SK-N-SH (cell line): Measurements from ENCODE around the gene ADAP1. TPM values are rescaled to one million over a fixed set of nuclear protein-coding genes. Genes with fewer than 3 reads are reported as not detected.

ENCODE experiments used
- CTCF ChIA-PET: fragments of 300-600, 350-600 bp; formaldehyde crosslinking; extraction: SDS; loops from one replicate; lab custom pipeline; 2021; lab: Yijun Ruan, JAX
- POLR2A ChIA-PET: fragments of 350-600 bp; sonication (Branson Sonifier 250); formaldehyde crosslinking; extraction: SDS; loops from one replicate; lab custom pipeline; 2020; ENCODE audit warnings: antibody characterized with exemption, inconsistent platforms; lab: Yijun Ruan, JAX
- DNase-seq: peaks from one replicate; pipeline ENCODE4 v3.0.0; 2012
- H2AFZ ChIP-seq: fragments of 200-600 bp; sonication (generic); 2 replicates; pipeline ENCODE4 v1.8.1; 2016; ENCODE audit warnings: antibody characterized with exemption, mild to moderate bottlenecking, low read depth
- H3F3A ChIP-seq: fragments of 200-600 bp; sonication (generic); replicated peaks from 2 replicates; pipeline ENCODE3; 2016; ENCODE audit warnings: antibody characterized with exemption, mild to moderate bottlenecking; ENCODE audit not compliant: insufficient read depth
- H3K27ac ChIP-seq, 2 experiments: fragments of 200-500 bp in 1 of 2; fragments of 200-600 bp in 1 of 2; sonication (Bioruptor generic) in 1 of 2; sonication (generic), shearing (Covaris generic) in 1 of 2; 2 replicates each; pipeline versions ENCODE4 v1.5.1 to v1.6.1; 2014 to 2016; ENCODE audit warnings: low read depth in 2 of 2, inconsistent platforms in 1 of 2, low read length in 1 of 2, mild to moderate bottlenecking in 1 of 2, mixed read lengths in 1 of 2
- H3K27me3 ChIP-seq: fragments of 200-600 bp; sonication (generic), shearing (Covaris generic); 2 replicates; pipeline ENCODE4 v1.6.1; 2016; ENCODE audit warnings: mixed run types; ENCODE audit not compliant: insufficient read depth
- H3K36me3 ChIP-seq, 2 experiments: fragments of 200-500 bp in 1 of 2; fragments of 200-600 bp in 1 of 2; sonication (Bioruptor generic) in 1 of 2; sonication (generic) in 1 of 2; replicated peaks in 1 of 2; 2 replicates each; pipeline versions ENCODE3 to v1.5.1; 2014 to 2016; ENCODE audit warnings: low read length in 1 of 2, mild to moderate bottlenecking in 1 of 2; ENCODE audit not compliant: insufficient read depth in 2 of 2, control insufficient read depth in 1 of 2
- H3K4me1 ChIP-seq, 2 experiments: fragments of 200-500 bp in 1 of 2; fragments of 200-600 bp in 1 of 2; sonication (Bioruptor generic) in 1 of 2; sonication (generic), shearing (Covaris generic) in 1 of 2; 2 replicates each; pipeline versions ENCODE4 v1.5.1 to v1.6.1; 2014 to 2016; ENCODE audit warnings: low read depth in 1 of 2, low read length in 1 of 2, mixed run types in 1 of 2; ENCODE audit not compliant: insufficient read depth in 2 of 2, control insufficient read depth in 1 of 2
- H3K4me2 ChIP-seq: fragments of 200-600 bp; sonication (generic), shearing (Covaris generic); 2 replicates; pipeline ENCODE4 v1.6.1; 2017; ENCODE audit warnings: mixed run types
- H3K4me3 ChIP-seq, 2 experiments: fragments of 200-500 bp in 1 of 2; fragments of 200-600 bp in 1 of 2; sonication (Bioruptor generic) in 1 of 2; sonication (generic), shearing (Covaris generic) in 1 of 2; 2 replicates each; pipeline versions ENCODE4 v1.5.1 to v1.8.1; 2014 to 2016; ENCODE audit warnings: low read depth in 2 of 2, inconsistent platforms in 1 of 2, low read length in 1 of 2, mild to moderate bottlenecking in 1 of 2, mixed read lengths in 1 of 2, moderate library complexity in 1 of 2
- H3K79me2 ChIP-seq: fragments of 200-600 bp; sonication (generic); 2 replicates; pipeline ENCODE4 v1.8.1; 2017; ENCODE audit warnings: mild to moderate bottlenecking; ENCODE audit not compliant: insufficient read depth
- H3K9ac ChIP-seq: fragments of 200-600 bp; sonication (generic); 2 replicates; pipeline ENCODE4 v1.6.1; 2017; ENCODE audit warnings: mixed run types
- H3K9me2 ChIP-seq: fragments of 200-600 bp; sonication (generic); 2 replicates; pipeline ENCODE4 v1.6.1; 2017; ENCODE audit warnings: mixed run types
- H3K9me3 ChIP-seq: fragments of 200-600 bp; sonication (generic); 2 replicates; pipeline ENCODE4 v1.6.1; 2017; ENCODE audit warnings: mixed run types, mild to moderate bottlenecking, moderate library complexity
- H4K20me1 ChIP-seq: fragments of 200-600 bp; sonication (generic); 2 replicates; pipeline ENCODE4 v1.6.1; 2017; ENCODE audit warnings: mild to moderate bottlenecking, mixed run types; ENCODE audit not compliant: insufficient read depth
- CHD2 ChIP-seq: fragments of 150-350 bp; IDR thresholded peaks from 2 replicates; pipeline ENCODE4 v1.6.1; 2018; ENCODE audit warnings: low read length; ENCODE audit not compliant: partially characterized antibody
- ELF1 ChIP-seq: IDR thresholded peaks from 2 replicates; pipeline ENCODE4 v1.4.0; 2012
- EP300 ChIP-seq, 2 experiments: IDR thresholded peaks; 2 replicates each; pipeline versions ENCODE4 v1.4.0 to v1.6.1; 2012; ENCODE audit warnings: borderline replicate concordance in 1 of 2, low read depth in 1 of 2, low read length in 1 of 2
- EZH2phosphoT487 ChIP-seq: fragments of 200-600 bp; sonication (generic); IDR thresholded peaks from 2 replicates; pipeline ENCODE4 v1.6.1; 2017; ENCODE audit warnings: low read depth, mixed run types, mild to moderate bottlenecking, antibody characterized with exemption, moderate library complexity, borderline replicate concordance
- FOXM1 ChIP-seq: IDR thresholded peaks from 2 replicates; pipeline ENCODE4 v1.4.0; 2012; ENCODE audit warnings: low read depth, mild to moderate bottlenecking
- GABPA ChIP-seq: IDR thresholded peaks from 2 replicates; pipeline ENCODE4 v1.4.0; 2012; ENCODE audit warnings: low read depth, mild to moderate bottlenecking
- GATA2 ChIP-seq: sonication (generic); formaldehyde crosslinking; IDR thresholded peaks from 2 replicates; pipeline ENCODE4 v1.5.0; 2020; ENCODE audit warnings: mild to moderate bottlenecking, missing genetic modification reagents
- JUND ChIP-seq: IDR thresholded peaks from 2 replicates; pipeline ENCODE4 v1.4.0; 2012
- MEF2A ChIP-seq: IDR thresholded peaks from 2 replicates; pipeline ENCODE4 v1.4.0; 2012; ENCODE audit warnings: low read depth, borderline replicate concordance
- POLR2AphosphoS5 ChIP-seq: IDR thresholded peaks from 2 replicates; pipeline ENCODE4 v1.6.1; 2012; ENCODE audit warnings: low read depth, low read length
- RXRA ChIP-seq: IDR thresholded peaks from 2 replicates; pipeline ENCODE4 v1.4.0; 2012; ENCODE audit warnings: low read depth, mild to moderate bottlenecking, borderline replicate concordance
- SIN3A ChIP-seq: IDR thresholded peaks from 2 replicates; pipeline ENCODE4 v1.6.1; 2012; ENCODE audit warnings: low read depth, mild to moderate bottlenecking, low read length, moderate library complexity, borderline replicate concordance
- SMC3 ChIP-seq: IDR thresholded peaks from 2 replicates; pipeline ENCODE4 v1.6.1; 2012; ENCODE audit warnings: low read depth, low read length, improper control_type of control experiment
- TAF1 ChIP-seq: IDR thresholded peaks from 2 replicates; pipeline ENCODE4 v1.6.1; 2012; ENCODE audit warnings: low read depth, mild to moderate bottlenecking, low read length, moderate library complexity, borderline replicate concordance
- YY1 ChIP-seq: IDR thresholded peaks from 2 replicates; pipeline ENCODE4 v1.4.0; 2012; ENCODE audit warnings: low read depth, mild to moderate bottlenecking
- WGBS: methylation state at CpG from one replicate; pipeline ENCODE4 v1.1.6; 2017; ENCODE audit warnings: low lambda C conversion rate; 5-methylcytosine and 5-hydroxymethylcytosine counted together
- polyA plus RNA-seq, 3 experiments: library from polyadenylated mRNA; depleted of rRNA; stranded (reverse); fragments of >200 nt; gene quantifications; 2 replicates each; pipeline ENCODE4 v1.2.3, GENCODE V29; 2012
- TF ChIP-seq, protein P1 (sequence below): fragments of 150-350 bp; IDR thresholded peaks from 2 replicates; pipeline ENCODE4 v1.6.1; 2017; ENCODE audit warnings: antibody characterized with exemption, low read length, low read depth, borderline replicate concordance
- TF ChIP-seq, protein P2 (sequence below): IDR thresholded peaks from 2 replicates; pipeline ENCODE4; 2012
- TF ChIP-seq, protein P3 (sequence below): IDR thresholded peaks from 2 replicates; pipeline ENCODE4 v1.6.1; 2012; ENCODE audit warnings: mild to moderate bottlenecking, low read depth, low read length, moderate library complexity
- TF ChIP-seq, protein P4 (sequence below): fragments of 200-600 bp; sonication (generic); IDR thresholded peaks from 2 replicates; pipeline ENCODE4 v1.6.1; 2017; ENCODE audit warnings: antibody characterized with exemption, mild to moderate bottlenecking, moderate library complexity

ADAP1 gene
- polyA plus RNA-seq, 1 of the 3 experiments (the other 2 are of a cell fraction) = 3.2 TPM

DNA sequence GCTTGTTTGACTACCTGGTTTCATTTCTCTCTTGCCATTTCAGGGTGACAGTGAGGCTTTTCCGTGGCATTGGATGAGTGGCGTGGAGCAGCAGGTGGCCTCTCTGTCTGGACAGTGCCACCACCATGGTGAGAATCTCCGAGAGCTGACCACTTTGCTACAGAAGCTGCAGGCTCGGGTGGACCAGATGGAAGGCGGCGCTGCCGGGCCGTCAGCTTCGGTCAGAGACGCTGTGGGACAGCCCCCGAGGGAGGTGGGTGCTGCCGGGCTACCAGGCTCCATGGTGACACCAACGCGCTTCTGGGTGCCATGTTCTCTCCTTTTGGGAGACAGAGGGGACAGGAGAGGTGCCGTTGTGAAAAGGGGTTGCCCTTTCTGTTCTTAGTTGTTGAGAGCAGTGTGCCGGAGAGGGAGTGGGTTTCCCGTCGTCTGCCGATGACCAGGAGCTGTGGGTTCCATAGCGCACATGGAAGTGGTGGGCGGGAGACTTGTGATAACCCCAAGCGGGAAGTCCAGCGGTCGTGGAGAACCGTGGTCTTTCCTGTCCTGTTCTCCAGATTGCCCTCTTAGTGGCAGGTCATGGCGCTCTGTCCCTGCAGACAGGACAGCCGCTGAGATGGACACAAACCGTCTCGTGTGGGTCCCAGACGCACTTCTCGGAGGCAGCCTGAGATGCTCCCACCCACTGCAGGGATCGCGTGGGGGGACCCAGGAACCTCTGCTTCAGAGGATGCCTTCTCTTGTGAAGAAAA is 100.9 kb downstream of the ADAP1 start:
- Histone ChIP-seq H3F3A (no peaks in the 10 kb centered on the region), H3K27ac (no peak overlapping the region), H3K36me3 (peaks cover 76 to 84% of the 10 kb centered on the region in 2 experiments), H3K27me3 (no peaks in the 10 kb centered on the region), H4K20me1 (no peaks in the 10 kb centered on the region), H2AFZ (no peak overlapping the region), H3K4me1 (no peaks in the 10 kb centered on the region), H3K79me2 (peaks cover 38% of the 10 kb centered on the region; the same call in 1 of the 2 replicates), H3K4me2 (no peak overlapping the region), H3K9ac (no peak overlapping the region), H3K9me2 (no peaks in the 10 kb centered on the region), H3K4me3 (no peak overlapping the region), H3K9me3 (no peaks in the 10 kb centered on the region)
- no peak for DNase-seq
- 90% methylated on average over 28 of the region's 33 CpGs for WGBS
- CTCF ChIA-PET = interaction anchor here (2.5 to 14.6 kb wide), 2 partner anchors 17 to 18 kb away, joined by 5 to 123 read pairs; no protein-coding TSS in a partner anchor
- TF ChIP-seq YY1 (no peak), EP300 (IDR thresholded peaks at IDR 0.05; ENCODE audit: borderline replicate concordance in 1 of 2, low read depth in 1 of 2, low read length in 1 of 2) (no peak), TAF1 (no peak), GABPA (no peak), SMC3 (no peak), JUND (no peak), FOXM1 (no peak), POLR2AphosphoS5 (no peak), EZH2phosphoT487 (no peak), GATA2 (no peak), MEF2A (no peak), RXRA (no peak), CHD2 (no peak), SIN3A (no peak), ELF1 (no peak)
- TF ChIP-seq, protein P1, sequence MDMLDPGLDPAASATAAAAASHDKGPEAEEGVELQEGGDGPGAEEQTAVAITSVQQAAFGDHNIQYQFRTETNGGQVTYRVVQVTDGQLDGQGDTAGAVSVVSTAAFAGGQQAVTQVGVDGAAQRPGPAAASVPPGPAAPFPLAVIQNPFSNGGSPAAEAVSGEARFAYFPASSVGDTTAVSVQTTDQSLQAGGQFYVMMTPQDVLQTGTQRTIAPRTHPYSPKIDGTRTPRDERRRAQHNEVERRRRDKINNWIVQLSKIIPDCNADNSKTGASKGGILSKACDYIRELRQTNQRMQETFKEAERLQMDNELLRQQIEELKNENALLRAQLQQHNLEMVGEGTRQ = no peak
- TF ChIP-seq, protein P2, sequence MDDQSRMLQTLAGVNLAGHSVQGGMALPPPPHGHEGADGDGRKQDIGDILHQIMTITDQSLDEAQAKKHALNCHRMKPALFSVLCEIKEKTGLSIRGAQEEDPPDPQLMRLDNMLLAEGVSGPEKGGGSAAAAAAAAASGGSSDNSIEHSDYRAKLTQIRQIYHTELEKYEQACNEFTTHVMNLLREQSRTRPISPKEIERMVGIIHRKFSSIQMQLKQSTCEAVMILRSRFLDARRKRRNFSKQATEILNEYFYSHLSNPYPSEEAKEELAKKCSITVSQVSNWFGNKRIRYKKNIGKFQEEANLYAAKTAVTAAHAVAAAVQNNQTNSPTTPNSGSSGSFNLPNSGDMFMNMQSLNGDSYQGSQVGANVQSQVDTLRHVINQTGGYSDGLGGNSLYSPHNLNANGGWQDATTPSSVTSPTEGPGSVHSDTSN = no peak
- TF ChIP-seq, protein P3, sequence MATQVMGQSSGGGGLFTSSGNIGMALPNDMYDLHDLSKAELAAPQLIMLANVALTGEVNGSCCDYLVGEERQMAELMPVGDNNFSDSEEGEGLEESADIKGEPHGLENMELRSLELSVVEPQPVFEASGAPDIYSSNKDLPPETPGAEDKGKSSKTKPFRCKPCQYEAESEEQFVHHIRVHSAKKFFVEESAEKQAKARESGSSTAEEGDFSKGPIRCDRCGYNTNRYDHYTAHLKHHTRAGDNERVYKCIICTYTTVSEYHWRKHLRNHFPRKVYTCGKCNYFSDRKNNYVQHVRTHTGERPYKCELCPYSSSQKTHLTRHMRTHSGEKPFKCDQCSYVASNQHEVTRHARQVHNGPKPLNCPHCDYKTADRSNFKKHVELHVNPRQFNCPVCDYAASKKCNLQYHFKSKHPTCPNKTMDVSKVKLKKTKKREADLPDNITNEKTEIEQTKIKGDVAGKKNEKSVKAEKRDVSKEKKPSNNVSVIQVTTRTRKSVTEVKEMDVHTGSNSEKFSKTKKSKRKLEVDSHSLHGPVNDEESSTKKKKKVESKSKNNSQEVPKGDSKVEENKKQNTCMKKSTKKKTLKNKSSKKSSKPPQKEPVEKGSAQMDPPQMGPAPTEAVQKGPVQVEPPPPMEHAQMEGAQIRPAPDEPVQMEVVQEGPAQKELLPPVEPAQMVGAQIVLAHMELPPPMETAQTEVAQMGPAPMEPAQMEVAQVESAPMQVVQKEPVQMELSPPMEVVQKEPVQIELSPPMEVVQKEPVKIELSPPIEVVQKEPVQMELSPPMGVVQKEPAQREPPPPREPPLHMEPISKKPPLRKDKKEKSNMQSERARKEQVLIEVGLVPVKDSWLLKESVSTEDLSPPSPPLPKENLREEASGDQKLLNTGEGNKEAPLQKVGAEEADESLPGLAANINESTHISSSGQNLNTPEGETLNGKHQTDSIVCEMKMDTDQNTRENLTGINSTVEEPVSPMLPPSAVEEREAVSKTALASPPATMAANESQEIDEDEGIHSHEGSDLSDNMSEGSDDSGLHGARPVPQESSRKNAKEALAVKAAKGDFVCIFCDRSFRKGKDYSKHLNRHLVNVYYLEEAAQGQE = no peak
- TF ChIP-seq, protein P4, sequence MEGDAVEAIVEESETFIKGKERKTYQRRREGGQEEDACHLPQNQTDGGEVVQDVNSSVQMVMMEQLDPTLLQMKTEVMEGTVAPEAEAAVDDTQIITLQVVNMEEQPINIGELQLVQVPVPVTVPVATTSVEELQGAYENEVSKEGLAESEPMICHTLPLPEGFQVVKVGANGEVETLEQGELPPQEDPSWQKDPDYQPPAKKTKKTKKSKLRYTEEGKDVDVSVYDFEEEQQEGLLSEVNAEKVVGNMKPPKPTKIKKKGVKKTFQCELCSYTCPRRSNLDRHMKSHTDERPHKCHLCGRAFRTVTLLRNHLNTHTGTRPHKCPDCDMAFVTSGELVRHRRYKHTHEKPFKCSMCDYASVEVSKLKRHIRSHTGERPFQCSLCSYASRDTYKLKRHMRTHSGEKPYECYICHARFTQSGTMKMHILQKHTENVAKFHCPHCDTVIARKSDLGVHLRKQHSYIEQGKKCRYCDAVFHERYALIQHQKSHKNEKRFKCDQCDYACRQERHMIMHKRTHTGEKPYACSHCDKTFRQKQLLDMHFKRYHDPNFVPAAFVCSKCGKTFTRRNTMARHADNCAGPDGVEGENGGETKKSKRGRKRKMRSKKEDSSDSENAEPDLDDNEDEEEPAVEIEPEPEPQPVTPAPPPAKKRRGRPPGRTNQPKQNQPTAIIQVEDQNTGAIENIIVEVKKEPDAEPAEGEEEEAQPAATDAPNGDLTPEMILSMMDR = no peak
- POLR2A ChIA-PET = no interaction called here
